ENCODE measurements around the gene NIFK.

- TF ChIP-seq CTCF (conservative IDR thresholded peaks at IDR 0.05) (no peak), EZH2 (IDR thresholded peaks at IDR 0.05; ENCODE audit: low read depth) (no peak)
Observed at GRCh38 chr2:121727950-121728349, 8.7 kb downstream of the NIFK start.
